PFSK-1 (cell line): ENCODE measurements around the gene RALGDS. TPM values are rescaled to one million over a fixed set of nuclear protein-coding genes. Genes with fewer than 3 reads are reported as not detected.

ENCODE experiments used
- FOXP2 ChIP-seq: optimal IDR thresholded peaks from 2 replicates; pipeline ENCODE3; 2011; ENCODE audit warnings: borderline replicate concordance, control low read depth, inconsistent platforms; ENCODE audit not compliant: insufficient read depth; ENCODE audit errors: extremely low read length, extremely low read depth
- POLR2AphosphoS5 ChIP-seq: IDR thresholded peaks from 2 replicates; pipeline ENCODE4 v1.6.1; 2012; ENCODE audit warnings: low read depth, mild to moderate bottlenecking, control low read depth, low read length, moderate library complexity
- SIN3A ChIP-seq: IDR thresholded peaks from 2 replicates; pipeline ENCODE4 v1.6.1; 2012; ENCODE audit warnings: mild to moderate bottlenecking, low read length, moderate library complexity, borderline replicate concordance; ENCODE audit not compliant: insufficient read depth
- TAF1 ChIP-seq: IDR thresholded peaks from 2 replicates; pipeline ENCODE4 v1.6.1; 2012; ENCODE audit warnings: low read length, control low read depth, borderline replicate concordance; ENCODE audit not compliant: insufficient read depth
- polyA plus RNA-seq: library from polyadenylated mRNA; unstranded; fragments of >200 nt; gene quantifications from one replicate; pipeline ENCODE4 v1.2.1, GENCODE V29; 2012; ENCODE audit warnings: low read depth, missing spikeins; ENCODE audit not compliant: insufficient read length
- TF ChIP-seq, protein P1 (sequence below), 2 experiments: IDR thresholded peaks; 2 replicates each; pipeline versions ENCODE4 v1.6.1 to v1.8.0; 2011 to 2012; ENCODE audit warnings: low read depth in 2 of 2, low read length in 2 of 2, control low read depth in 1 of 2, inconsistent platforms in 1 of 2, mild to moderate bottlenecking in 1 of 2, moderate library complexity in 1 of 2; ENCODE audit not compliant: insufficient read depth in 1 of 2

Gene RALGDS
- polyA plus RNA-seq = 31.0 TPM

DNA sequence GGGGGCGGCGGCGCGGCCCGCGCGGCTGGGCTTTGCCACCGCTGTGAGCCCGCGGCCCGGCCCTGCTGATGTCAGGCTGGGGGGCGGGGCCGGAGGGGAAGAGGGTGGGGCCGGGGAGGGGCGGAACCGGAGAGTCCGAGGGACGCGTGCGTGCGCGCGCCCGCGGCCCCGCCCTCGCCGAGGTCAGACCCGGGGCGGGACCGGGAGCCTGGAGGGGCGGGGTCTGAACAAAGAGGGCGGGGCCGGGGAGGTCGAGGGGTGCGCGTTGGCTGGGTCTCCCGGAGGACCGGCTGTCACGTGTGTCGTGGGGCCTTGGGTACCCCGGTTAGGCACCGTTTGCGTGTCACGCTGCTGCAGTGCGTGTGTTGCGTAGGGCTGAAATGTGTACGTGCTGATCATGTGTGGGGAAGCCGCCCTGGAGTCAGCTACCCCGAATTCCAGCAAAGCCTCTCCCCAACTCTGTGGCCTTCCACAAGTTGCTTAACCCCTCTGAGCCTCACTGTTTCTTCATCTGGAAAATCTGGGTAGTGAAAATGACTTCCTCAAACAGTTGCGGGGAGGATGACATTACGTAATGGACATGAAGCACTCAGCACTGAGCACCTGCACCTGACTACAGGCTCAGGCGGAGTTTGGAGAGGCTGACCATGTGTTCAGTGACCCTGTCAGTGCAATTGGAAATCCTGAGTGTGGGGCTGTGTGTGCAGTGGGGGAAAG is at the start of gene RALGDS:
Gene RALGDS, minus strand, starts transcription at position 43 of the 717 bp plus-strand sequence. CDS start 86 bp downstream, outside the sequence.
- TF ChIP-seq FOXP2 = no peak
- 0 out of 2 replicates have a peak, but pooled peaks have one; percentile 27 for TF ChIP-seq TAF1

DNA sequence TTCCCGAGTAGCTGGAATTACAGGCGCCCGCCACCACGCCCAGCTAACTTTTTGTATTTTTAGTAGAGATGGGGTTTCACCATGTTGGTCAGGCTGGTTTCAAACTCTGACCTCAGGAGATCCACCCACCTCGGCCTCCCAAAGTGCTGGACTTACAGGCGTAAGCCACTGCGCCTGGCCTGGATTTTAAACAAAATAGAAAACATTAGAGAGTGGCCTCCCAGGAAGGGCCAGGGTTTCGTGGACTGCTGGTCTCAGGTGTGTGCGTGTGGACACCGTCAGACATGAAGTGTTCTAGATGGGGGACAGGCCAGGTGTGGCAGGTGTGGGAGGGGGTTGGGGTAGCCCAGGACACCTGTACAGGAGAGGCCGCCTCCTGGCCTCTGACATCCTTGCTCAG is 49.7 kb upstream of the RALGDS start:
- TF ChIP-seq, protein P1, sequence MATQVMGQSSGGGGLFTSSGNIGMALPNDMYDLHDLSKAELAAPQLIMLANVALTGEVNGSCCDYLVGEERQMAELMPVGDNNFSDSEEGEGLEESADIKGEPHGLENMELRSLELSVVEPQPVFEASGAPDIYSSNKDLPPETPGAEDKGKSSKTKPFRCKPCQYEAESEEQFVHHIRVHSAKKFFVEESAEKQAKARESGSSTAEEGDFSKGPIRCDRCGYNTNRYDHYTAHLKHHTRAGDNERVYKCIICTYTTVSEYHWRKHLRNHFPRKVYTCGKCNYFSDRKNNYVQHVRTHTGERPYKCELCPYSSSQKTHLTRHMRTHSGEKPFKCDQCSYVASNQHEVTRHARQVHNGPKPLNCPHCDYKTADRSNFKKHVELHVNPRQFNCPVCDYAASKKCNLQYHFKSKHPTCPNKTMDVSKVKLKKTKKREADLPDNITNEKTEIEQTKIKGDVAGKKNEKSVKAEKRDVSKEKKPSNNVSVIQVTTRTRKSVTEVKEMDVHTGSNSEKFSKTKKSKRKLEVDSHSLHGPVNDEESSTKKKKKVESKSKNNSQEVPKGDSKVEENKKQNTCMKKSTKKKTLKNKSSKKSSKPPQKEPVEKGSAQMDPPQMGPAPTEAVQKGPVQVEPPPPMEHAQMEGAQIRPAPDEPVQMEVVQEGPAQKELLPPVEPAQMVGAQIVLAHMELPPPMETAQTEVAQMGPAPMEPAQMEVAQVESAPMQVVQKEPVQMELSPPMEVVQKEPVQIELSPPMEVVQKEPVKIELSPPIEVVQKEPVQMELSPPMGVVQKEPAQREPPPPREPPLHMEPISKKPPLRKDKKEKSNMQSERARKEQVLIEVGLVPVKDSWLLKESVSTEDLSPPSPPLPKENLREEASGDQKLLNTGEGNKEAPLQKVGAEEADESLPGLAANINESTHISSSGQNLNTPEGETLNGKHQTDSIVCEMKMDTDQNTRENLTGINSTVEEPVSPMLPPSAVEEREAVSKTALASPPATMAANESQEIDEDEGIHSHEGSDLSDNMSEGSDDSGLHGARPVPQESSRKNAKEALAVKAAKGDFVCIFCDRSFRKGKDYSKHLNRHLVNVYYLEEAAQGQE (IDR thresholded peaks at IDR 0.05; ENCODE audit: insufficient read depth in 1 of 2, low read depth in 2 of 2, low read length in 2 of 2) = no peak
- TF ChIP-seq FOXP2 (no peak), TAF1 (no peak), POLR2AphosphoS5 (no peak), SIN3A (no peak)

DNA sequence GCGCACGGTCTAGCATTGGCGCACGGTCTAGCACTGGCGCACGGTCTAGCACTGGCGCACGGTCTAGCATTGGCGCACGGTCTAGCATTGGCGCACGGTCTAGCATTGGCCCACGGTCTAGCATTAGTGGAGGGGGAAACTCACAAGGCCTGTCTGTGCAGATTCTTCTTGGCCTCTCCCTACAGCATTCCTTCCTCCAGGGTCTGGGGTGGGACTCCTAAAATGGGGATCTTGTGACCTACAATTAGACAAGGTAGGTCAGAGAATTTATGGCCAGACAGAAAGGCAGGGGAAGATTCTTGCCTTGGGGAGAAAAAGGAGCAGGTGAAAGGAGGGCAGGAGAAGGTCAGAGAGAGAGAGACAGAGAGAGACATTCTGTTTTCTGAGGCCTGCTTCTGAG is 48.1 kb upstream of the RALGDS start:
- TF ChIP-seq TAF1 = no peak
- no peak for TF ChIP-seq POLR2AphosphoS5
- TF ChIP-seq, protein P1 (IDR thresholded peaks at IDR 0.05; ENCODE audit: insufficient read depth in 1 of 2, low read depth in 2 of 2, low read length in 2 of 2) = no peak
- TF ChIP-seq FOXP2 = no peak
- no peak for TF ChIP-seq SIN3A

DNA sequence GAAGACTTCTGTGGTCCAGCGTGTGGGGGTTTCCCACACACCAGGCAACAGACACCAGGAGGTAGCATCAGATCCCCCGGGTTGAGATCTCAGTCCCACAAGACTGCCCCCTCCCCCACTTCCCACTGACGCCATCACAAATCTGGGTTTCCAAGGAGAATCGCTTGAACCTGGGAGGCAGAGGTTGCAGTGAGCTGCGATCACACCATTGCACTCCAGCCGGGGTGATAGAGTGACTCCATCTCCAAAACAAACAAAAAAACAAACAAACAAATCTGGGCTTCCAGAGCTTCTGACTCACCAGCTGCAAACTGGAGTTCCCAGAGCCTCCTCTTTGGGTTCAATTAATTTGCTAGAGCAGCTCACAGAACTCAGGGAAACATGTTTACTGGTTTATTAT is 47.4 kb upstream of the RALGDS start:
- no peak for TF ChIP-seq TAF1
- no peak for TF ChIP-seq FOXP2
- no peak for TF ChIP-seq POLR2AphosphoS5
- TF ChIP-seq SIN3A = no peak

DNA sequence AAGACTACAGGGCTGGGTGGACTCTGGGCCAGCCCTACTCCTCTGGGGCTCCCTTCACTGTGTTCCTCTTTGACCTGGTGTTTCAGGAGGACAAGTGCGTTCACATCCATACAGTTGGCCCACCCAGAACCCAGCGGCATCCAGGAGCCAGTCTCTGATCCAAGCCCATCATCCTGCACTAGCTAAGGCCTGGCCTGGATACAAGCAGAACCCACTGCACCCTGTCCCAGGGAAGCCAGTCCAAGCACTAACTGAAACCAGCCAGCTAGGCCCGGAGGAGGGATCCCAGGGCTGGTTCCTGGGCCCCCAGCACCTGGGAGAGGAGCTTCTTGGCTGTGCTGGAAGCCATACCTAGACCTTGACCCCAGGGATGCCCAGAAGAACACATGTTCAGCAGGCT is 46.7 kb upstream of the RALGDS start:
- TF ChIP-seq FOXP2 (no peak), SIN3A (no peak), TAF1 (no peak), POLR2AphosphoS5 (no peak)
- TF ChIP-seq, protein P1 (IDR thresholded peaks at IDR 0.05; ENCODE audit: insufficient read depth in 1 of 2, low read depth in 2 of 2, low read length in 2 of 2) = no peak

DNA sequence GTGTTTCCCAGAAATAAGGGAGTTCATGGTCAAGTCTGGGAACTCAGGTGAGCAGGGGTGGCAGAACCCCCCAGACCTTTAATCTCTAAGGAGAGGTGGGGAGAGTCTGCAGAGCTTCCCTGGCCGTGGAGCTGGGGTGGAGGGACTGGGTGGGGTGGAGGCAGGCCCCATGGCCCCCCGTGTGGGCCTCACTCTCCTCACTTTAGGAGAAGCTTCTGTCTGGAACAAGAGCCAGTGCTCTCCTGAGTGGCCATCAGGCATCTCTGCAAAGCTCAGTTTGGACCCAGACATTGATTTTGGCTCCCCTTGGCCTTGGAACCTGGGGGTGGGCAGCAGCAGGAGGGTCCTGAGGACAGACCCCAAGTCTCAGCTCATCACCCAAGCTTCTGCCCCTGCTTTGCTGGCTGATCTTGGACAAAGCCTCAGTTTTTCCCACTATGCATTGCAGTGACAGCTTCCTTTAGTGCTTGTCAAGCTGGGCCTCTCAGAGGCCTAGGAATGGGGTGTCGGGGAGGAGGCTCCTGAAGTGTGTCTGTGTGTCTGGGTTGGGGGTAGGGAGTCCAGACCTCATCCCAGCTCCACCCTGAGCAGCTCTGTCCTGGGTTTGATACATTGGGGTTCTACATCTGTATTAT is 46.2 kb upstream of the RALGDS start:
- no peak for TF ChIP-seq TAF1
- TF ChIP-seq SIN3A = no peak
- no peak for TF ChIP-seq FOXP2
- TF ChIP-seq, protein P1 (IDR thresholded peaks at IDR 0.05; ENCODE audit: insufficient read depth in 1 of 2, low read depth in 2 of 2, low read length in 2 of 2) = no peak
- no peak for TF ChIP-seq POLR2AphosphoS5
